Gastrocnemius medialis (tissue), 4 donors: ENCODE measurements around the gene PDSS2.

Experiments used
- CTCF ChIP-seq, 5 experiments: fragments of 450-650 bp in 3 of 5; fragments of 200-600 bp in 2 of 5; sonication (generic) in 2 of 5; IDR thresholded peaks in 4 of 5; conservative IDR thresholded peaks in 1 of 5; 1 replicate in 4 of 5; 2 replicates in 1 of 5; pipeline ENCODE4 v1.5.1; 2016 to 2019; ENCODE audit warnings: antibody characterized with exemption in 5 of 5, mild to moderate bottlenecking in 3 of 5, moderate library complexity in 3 of 5
- POLR2A ChIP-seq, 2 donors: fragments of 450-650 bp; IDR thresholded peaks; one replicate each; pipeline ENCODE4 v1.6.1; 2017; ENCODE audit warnings: antibody characterized with exemption in 2 of 2, mild to moderate bottlenecking in 2 of 2, moderate library complexity in 2 of 2

- no peak for TF ChIP-seq POLR2A (IDR thresholded peaks at IDR 0.05)
- TF ChIP-seq CTCF (IDR thresholded peaks at IDR 0.05 in 4 of 5, conservative IDR thresholded peaks at IDR 0.05 in 1 of 5) = no peak
Measured at GRCh38 chr6:107470364-107470763, 11.0 kb upstream of the PDSS2 start.
